HG02870 (cell line): ENCODE data around the gene HNF4A.

ENCODE experiments used
- ATAC-seq: cut with Tn5 transposase; IDR thresholded peaks from one replicate; pipeline ENCODE4 v1.9.1; 2021; ENCODE audit warnings: mild to moderate bottlenecking, moderate library complexity; ENCODE audit not compliant: unreplicated experiment

HNF4A gene

DNA sequence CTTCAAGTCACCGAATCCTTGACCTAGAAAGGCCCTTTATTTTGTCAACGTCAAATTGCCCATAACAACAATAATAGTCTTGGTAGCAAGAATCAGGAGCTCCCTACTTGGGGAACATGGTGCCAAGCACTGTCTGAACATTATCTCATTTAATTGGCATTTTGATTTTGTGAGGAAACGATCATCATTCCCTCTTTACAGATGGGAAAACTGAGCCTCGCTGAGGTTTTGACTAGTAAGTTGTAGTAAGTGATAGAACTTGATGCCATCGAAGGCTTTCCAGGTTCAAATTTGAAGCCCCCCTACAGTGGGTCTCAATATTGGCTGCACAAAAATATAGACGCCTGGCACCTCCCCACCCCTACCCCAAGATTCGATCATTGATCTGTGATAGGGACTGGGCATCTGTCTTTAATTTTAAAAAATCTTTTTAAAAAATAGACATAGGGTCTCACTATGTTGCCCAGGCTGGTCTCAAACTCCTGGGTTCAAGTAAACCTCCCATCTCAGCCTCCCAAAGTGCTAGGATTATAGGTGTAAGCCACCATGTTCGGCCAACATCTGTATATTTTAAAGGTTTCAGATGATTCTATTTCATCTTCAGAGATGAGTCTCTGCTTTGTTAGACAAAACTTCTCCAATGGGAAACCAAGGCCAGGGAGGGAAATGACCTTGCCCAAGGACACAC, 36.7 kb downstream of the HNF4A start:
- ATAC-seq = no peak

DNA sequence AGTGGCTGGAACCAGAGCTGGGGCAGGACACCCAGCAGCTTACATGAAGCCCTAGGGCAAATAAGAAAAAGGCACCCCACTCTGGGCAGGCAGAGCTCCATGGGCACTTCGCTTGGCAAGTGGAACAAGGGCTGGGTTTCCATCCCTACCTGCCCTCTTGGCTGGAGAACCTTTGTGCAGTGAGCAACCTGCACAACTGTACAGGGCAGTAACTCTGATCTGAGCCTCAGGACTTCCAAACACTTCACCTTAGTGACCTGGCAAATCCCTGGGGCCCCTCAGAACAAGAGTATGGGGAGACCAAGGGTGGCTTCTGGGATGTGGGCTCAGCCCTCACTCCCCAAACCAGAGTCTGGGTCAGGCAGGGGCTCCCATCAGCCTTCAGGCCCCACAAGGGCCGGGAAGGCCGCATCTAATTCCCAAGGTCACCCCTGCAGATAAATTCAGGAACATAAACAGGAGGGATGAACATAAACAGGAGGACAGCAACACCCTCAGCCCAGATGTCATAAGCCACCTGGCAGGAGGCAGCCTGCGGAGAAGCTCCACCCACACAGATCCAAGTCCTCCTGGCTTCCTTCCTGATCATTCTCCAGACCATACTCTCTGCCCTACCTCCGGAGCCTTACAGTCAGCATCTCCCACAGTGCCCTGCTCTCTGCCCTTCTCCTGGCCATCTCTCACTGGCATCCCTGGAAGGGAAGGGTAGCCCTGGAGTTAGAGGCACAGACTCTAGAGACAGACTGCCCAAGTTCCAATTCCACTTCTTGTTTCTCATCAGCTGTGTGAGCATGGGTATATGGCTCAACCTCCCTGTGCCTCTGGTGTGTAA, 37.5 kb downstream of the HNF4A start:
- no peak for ATAC-seq

DNA sequence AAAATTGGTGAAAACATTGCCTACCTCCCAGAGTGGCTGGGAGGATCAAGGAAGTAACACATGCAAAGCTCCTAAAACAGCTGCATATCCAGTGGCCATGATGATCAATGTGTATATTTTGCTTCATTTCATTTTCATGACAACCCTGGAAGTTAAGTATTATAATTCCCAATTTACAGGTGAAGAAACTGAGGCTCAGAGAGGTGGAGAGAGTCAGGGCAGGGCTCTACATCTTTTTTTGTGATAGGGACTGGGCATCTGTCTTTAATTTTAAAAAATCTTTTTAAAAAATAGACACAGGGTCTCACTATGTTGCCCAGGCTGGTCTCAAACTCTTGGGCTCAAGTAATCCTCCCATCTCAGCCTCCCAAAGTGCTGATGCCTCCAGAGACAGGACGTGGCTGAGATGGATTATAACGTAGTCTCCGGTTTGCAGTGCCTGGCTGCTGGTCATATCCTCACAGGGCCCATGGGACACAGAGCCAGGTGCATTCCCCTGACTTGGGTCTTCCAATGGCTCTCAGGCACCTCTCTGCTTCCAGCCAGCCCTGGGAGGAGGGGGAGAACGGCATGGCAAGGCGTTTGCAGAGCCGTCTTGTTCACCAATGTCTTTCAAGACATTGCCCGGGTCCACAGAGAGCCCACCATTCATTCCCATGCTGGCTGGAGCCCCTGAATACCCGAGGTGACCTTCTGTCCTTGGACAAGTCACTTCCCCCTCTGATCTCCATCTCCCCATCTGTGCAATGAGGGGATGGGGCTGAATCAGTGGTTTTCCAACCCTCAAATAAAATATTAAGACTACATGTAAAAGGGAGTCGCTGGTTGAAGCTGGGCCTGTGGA, 38.3 kb downstream of the HNF4A start:
- no peak for ATAC-seq

DNA sequence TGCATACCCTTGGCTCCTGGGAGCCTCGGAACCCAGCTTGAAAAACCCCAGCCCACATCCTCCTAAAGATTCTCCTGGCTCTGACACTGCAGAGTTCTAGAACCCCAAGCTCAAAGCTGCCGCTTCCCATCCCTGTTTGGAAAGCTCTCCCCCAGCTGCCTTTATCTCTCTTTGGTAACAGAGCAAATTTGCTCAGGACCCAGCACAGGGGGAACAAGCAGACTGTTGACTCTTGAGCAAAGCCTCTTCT, 38.9 kb downstream of the HNF4A start:
- ATAC-seq = no peak

DNA sequence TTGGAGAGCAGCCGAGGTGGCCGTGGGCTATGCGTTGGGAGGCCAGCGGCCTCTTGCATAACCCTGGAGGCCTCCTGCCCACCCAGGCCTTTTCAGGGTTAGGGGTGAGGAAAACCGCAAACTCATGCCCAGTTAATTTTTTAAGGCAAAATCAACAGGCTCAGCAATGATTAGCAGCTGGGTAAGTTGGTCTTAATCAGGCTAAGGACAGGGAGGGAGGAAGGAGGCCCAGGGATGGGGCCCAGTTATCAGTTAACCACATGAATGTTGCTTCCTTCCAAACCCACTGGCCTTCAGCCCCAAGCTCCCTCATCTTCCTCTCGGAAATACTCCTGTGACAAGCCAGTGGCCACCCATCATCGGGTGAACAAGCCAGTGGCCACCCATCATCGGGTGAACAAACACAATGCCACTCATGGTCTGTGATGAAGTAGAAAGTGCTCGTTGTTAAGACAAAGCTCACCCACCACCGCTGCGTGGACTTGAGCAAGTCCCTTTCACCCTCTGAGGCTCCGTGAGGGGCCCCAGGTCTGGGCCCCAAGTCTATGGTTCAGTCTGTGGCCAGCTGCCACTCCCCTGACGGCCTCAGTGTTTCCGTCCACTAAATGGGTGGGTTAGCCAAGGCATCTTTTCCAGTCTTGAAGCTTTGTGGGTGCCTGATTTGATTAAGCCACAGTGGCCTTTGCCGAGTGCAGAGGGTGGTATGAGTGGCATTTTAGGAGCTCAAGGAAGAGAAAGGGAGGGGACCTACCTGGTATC, 39.4 kb downstream of the HNF4A start:
- ATAC-seq = no peak

DNA sequence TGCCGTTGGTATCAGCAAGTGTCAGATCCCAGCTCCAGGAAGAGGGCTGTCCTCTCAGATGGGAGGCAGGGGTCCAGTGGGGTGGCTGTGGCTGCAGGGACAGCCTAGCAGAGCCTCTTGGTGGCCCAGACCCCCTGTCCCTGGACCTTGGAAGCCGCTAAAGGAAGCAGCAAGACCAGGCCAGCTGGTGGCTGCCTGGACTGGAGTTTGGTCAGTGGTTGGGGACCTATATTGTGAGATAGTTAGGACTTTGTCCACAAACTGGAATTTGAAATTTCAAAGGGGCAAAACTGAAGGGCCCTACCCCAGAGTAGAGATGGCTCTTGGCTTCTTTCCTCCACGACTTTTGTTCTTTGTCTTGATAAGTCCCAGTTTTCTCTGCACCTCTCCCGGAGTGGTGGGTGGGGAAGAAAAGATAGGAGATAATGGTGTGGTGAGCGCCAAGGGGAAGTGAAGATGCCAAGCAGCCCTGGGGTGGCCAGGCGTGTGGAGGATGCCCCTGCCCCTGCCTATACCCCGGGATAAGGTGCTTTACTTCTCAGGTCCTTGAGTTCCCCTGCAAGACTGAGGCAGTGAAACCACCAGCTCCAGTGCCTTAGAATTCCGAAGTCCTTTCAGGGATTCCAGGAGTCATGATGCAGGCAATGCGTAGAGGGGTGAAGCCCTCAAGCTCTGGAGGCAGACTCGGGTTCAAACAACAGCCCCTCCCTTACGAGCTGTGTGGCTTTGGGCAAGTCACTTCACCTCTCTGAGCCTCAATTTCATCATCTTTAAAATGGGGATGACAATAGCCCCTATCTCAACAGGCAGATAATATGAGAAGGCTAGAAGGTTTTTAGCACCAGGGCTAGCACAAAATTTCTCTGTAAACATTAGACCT, 40.2 kb downstream of the HNF4A start:
- no peak for ATAC-seq

DNA sequence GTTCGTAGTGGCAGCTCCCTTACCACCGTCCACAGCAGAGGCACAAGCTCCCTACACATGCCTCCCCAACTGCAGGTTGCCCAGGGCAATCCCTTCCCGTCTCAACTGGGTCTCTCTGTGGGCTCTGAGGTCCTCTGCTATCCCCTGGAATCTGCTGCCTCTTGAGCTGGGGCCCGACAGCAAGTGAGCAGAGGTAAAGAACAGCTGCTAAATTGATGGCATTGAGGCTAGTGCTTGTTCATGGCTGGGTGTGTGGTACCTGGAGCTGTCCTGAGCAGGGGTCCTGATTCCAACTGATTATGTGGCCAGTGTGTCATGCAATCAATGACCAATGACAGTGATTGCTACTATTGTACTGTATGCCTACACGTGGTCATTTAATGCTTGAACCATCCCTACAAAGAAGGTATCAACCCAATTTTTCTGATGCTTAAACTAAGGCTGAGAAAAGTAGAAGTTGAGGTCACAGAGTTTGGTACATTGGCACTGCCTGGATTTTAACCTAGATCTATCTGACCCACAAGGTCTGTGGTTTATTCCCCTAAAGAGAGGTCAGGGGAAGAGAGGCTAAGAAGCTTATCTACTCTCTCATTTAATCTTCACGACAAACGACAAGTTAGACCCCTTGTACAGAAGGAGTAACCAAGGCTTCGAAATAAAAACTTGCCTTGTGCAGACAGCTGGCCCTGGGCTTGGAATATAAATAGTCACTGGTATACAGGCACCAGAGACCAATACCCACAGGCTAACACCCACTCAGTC, 41.1 kb downstream of the HNF4A start:
- ATAC-seq = no peak

DNA sequence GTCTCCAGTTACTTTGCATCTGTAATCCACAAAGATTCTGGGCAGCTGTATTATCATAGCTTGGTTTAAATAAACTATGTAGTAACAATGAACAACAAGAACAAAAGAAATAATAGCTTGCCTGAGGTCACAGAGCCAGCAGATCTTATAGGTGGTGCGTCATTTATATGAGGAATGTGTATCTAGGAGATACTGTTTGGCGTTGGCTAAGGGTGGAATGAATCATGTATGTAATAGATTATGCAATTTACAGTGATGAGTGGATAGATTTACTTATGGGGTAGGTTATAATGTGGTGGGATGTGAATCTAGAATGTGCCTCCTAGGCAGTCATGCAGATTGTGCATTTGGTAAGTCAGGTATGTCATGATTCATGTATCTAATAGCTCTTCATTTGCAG, 42.8 kb downstream of the HNF4A start:
- no peak for ATAC-seq

DNA sequence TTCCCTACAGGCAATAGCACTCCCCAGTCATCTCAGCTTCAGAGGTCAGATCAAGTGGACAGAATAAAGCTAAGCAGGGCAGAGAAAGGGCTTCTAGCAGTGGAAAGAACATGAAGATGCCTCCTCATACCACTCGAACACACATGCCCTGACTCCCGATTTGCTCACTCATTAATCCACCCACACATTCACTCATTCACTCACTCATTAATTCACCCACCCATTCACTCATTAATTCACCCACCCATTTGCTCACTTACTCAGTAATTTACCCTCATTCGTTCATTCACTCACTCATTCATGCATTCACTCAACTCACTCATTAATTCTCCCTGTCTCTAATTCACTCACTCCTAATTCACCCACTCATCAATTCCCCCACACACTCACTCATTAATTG, 43.9 kb downstream of the HNF4A start:
- no peak for ATAC-seq

DNA sequence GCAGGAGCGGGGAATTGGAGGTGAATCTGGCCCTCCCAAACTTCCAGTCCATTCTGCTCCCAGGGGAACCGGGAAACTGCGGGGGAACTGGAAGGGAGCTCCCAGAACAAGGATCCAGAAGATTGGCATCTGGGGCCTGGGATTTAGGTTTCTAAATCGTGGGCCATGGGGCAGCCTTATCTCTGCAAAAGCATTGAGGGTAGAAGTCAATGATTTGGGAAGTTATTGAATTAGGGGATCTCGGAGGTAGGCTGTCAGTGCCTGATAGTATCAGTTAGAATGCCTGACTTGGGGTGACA, 45.1 kb downstream of the HNF4A start:
- no peak for ATAC-seq

DNA sequence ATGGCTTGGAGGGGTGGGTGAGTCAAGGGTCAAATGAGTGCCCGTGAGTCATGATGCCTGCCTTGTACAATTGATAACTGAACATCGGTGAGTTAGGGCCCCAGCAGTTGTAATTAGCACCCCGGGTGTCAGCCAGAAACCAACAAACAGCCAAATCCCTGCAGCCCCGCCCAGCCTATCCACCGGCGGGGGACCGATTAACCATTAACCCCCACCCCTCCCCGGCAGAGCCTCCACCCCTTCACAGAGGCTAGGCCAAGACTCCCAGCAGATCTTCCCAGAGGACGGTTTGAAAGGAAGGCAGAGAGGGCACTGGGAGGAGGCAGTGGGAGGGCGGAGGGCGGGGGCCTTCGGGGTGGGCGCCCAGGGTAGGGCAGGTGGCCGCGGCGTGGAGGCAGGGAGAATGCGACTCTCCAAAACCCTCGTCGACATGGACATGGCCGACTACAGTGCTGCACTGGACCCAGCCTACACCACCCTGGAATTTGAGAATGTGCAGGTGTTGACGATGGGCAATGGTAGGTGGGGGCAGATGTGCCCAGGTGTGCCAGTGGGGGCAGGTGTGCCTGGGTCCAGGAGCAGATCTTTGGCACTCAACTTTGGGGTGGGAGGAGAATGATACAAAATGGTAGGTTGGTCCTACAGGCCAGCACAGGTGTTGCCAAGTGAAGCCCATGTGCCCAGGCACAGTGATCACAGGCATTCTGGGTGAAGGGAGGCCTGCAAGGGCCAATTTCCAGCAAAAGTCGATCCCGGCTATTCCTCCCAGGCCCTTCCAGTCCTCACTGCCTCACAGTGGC, 45.7 kb downstream of the HNF4A start:
- no peak for ATAC-seq

DNA sequence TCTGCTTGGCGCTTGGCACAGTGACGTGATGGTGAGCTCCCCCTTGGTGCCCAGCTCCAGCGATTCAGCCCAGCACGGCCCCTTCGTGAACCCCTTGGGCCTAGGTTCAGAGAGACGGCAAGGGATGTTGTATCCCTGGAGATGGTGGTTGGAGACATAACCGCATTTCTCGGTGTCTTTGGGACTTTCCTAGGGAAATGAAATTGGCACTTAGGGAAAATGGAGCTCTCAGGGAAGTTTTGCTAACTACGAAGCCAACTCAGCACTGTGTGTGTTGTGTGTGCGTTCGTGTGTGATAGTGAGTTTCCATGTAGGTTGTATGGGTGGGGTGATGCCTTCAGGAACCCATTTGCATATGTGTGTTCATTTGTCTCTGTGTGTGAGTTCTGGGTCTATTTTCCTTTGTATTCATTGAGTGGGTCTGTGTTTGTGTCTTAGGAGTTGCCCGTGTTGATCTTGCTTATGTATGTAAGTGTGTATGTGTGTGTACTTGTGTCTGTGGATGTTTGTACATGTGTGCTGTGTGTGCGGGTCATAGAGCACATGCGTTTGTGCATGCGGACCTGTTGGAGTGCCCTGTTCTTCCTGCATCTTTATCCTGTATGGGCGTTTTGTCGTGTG, 46.4 kb downstream of the HNF4A start:
- ATAC-seq = no peak

DNA sequence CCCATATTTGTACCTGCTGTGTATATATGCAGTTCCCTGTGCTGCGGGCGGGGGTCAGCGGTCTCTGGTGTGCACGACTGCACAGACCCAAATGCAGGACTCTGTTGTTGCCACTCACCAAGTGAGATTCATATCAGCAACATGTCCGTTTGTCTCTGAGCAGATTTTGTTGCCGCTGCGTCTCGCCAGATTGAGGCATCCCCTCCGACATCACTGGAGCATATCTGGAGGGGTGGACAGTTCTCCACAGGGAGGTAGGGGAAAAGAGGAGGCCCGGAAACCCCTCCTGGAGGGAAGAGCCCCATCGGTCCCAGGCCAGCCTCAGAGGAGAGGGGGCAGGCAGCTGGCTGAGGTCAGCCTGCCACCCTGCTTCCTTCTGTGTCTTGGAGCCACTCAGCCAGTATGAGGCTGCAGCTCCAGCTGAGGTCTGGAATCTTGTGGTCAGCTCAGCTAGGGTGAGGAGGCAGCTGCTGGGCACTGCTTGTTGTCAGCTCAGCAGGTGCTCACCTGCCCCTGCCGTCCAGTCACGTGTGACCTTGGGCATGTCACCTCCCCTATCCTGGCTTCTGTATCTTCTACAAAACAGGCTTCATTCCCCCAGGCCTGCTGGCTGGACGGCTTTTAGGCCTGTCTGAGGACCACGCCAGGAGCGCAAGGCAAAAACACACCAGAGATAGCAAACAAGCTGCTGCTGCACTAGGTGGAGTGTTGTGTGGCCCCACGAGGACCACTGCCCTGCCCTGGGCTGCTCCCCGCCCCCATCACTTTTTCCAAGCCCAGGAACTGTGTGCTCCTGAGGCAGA, 47.1 kb downstream of the HNF4A start:
- ATAC-seq = no peak

DNA sequence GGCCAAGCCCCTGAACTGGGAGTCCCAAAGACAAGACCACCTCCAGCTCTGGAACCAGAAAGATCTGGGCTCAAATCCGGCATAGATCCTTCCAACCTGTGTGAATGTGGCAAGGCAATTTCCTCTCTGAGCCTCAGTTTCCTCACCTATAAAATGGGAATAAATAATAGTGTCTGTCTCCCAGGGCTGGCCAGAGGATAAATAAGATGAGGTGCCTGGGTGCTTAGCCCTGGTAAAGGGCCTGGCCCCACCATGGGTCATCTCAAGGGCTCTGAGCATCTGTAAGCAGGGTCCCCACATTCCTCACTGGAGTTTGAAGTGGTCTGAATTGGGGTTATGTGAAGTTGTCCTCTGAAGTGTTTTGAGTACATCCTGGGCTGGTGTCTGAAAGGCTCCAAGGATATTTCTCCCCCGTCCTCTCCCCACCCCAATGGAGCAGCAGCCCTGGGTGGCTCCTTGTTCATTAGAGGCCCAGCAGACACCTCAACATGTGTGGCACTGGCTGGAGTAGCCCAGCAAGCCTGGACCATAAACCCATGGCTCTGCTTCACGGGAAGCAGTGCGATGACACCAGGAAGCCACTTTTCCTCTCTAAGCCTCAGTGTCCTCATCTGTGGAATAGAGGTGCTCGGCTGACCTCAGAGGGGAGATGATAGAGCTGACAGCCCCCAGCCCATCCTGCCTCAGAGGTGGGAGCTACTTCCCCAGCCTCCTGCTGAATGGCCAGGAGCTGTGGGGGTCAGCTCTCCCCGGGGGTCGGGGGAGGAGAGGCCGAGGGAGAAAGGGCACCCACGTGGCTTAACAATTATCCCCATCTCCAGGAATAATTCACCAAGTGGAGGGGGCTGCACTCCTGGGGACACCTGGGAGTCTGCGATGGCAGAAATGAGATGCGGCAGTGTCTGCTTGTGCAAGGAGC, 48.0 kb downstream of the HNF4A start:
- no peak for ATAC-seq

DNA sequence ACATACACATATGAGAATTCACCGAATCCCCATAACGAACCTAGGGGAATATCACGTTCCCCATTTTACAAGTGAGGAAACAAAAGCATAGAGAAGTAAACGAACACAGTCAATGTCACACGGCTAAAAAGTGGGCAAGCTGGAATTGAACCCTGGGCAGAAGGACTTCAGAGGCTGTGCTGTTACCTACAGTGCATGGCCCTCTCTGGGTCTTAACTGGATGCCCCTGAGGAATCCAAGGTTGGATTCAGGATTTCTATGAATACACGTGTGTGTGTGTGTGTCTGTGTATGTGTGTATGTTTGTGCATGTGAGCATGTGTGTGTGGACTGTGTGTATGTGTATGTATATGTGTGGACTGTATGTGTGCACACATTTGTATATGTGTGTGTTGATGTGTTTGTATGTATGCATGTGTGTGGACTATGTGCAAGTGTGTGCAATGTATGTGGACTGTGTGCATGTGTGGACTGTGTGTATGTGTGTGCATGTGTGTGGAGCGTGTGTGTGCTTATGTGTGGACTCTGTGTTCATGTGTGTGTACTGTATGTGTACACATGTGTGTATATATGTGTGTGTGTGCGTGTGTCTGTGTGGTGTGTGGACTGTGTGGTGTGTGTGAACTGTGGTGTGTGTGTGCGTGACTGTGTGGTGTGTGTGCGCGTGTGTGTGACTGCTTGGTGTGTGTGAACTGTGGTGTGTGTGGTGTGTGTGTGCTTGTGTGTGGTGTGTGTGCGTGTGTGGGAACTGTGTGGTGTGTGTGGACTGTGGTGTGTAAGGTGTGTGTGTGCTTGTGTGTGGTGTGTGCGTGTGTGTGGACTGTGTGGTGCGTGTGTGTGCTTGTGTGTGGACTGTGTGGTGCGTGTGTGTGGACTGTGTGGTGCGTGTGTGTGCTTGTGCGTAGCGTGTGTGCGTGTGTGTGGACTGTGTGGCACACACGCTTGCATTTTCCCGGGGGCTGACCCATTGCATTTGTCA, 49.0 kb downstream of the HNF4A start:
- no peak for ATAC-seq
